H9 (cell line): ENCODE measurements around the gene MYO7B. TPM values are rescaled to one million over a fixed set of nuclear protein-coding genes. Genes with fewer than 3 reads are reported as not detected.

Experiments
- DNase-seq: peaks from one replicate; pipeline ENCODE4 v3.0.0-alpha.2; 2017
- H2AFZ ChIP-seq: one replicate; pipeline ENCODE4 v1.6.1; 2013; ENCODE audit warnings: mild to moderate bottlenecking, low read length, control low read depth, moderate library complexity
- H2AK5ac ChIP-seq: 2 replicates; pipeline ENCODE4 v1.6.1; 2013; ENCODE audit warnings: low read length, control low read depth, mixed read lengths; ENCODE audit not compliant: insufficient read length
- H2BK120ac ChIP-seq: one replicate; pipeline ENCODE4 v1.6.1; 2013; ENCODE audit warnings: low read depth, mild to moderate bottlenecking, low read length, control low read depth, inconsistent platforms; ENCODE audit not compliant: poor library complexity, severe bottlenecking
- H2BK12ac ChIP-seq: 2 replicates; pipeline ENCODE4 v1.6.1; 2013; ENCODE audit warnings: low read length, control low read depth, mixed read lengths, low read depth; ENCODE audit not compliant: insufficient read length
- H2BK15ac ChIP-seq: 2 replicates; pipeline ENCODE4 v1.6.1; 2013; ENCODE audit warnings: low read depth, low read length, control low read depth
- H2BK20ac ChIP-seq: one replicate; pipeline ENCODE4 v1.6.1; 2013; ENCODE audit warnings: low read depth, mild to moderate bottlenecking, low read length, control low read depth, inconsistent platforms; ENCODE audit not compliant: poor library complexity, severe bottlenecking
- H2BK5ac ChIP-seq: 2 replicates; pipeline ENCODE4 v1.6.1; 2013; ENCODE audit warnings: low read length, control low read depth, mixed read lengths; ENCODE audit not compliant: insufficient read length
- H3K14ac ChIP-seq: 2 replicates; pipeline ENCODE4 v1.6.1; 2013; ENCODE audit warnings: low read length, control low read depth; ENCODE audit not compliant: insufficient read depth
- H3K18ac ChIP-seq: 2 replicates; pipeline ENCODE4 v1.6.1; 2013; ENCODE audit warnings: low read depth, mild to moderate bottlenecking, mixed read lengths, low read length, control low read depth; ENCODE audit not compliant: insufficient read length
- H3K23ac ChIP-seq: 2 replicates; pipeline ENCODE4 v1.6.1; 2013; ENCODE audit warnings: low read length, control low read depth, mixed read lengths, low read depth; ENCODE audit not compliant: insufficient read length
- H3K23me2 ChIP-seq: 2 replicates; pipeline ENCODE4 v1.6.1; 2013; ENCODE audit warnings: low read depth, mild to moderate bottlenecking, mixed read lengths, low read length, control low read depth; ENCODE audit not compliant: insufficient read length, poor library complexity, severe bottlenecking
- H3K27ac ChIP-seq: 2 replicates; pipeline ENCODE4 v1.5.1; 2013; ENCODE audit warnings: low read length, control low read depth, mixed read lengths, low read depth; ENCODE audit not compliant: insufficient read length
- H3K27me3 ChIP-seq: 2 replicates; pipeline ENCODE4 v1.6.1; 2013; ENCODE audit warnings: low read length, control low read depth, inconsistent platforms; ENCODE audit not compliant: insufficient read depth
- H3K4ac ChIP-seq: 2 replicates; pipeline ENCODE4 v1.6.1; 2013; ENCODE audit warnings: low read depth, mild to moderate bottlenecking, control low read depth, inconsistent platforms, low read length, moderate library complexity
- H3K4me1 ChIP-seq: 2 replicates; pipeline ENCODE4 v1.6.1; 2013; ENCODE audit warnings: low read length, control low read depth, inconsistent platforms; ENCODE audit not compliant: insufficient read depth
- H3K4me2 ChIP-seq: 2 replicates; pipeline ENCODE4 v1.6.1; 2013; ENCODE audit warnings: low read length, control low read depth, mixed read lengths; ENCODE audit not compliant: insufficient read length, insufficient read depth
- H3K56ac ChIP-seq: 2 replicates; pipeline ENCODE4 v1.6.1; 2013; ENCODE audit warnings: low read depth, mild to moderate bottlenecking, mixed read lengths, low read length, control low read depth; ENCODE audit not compliant: insufficient read length
- H3K79me1 ChIP-seq: 2 replicates; pipeline ENCODE4 v1.6.1; 2013; ENCODE audit warnings: low read depth, mild to moderate bottlenecking, moderate library complexity, low read length, control low read depth, inconsistent platforms; ENCODE audit not compliant: insufficient read depth, poor library complexity, severe bottlenecking
- H3K79me2 ChIP-seq: 2 replicates; pipeline ENCODE4 v1.6.1; 2013; ENCODE audit warnings: low read length, control low read depth, inconsistent platforms; ENCODE audit not compliant: insufficient read depth
- H3K9ac ChIP-seq: 2 replicates; pipeline ENCODE4 v1.6.1; 2013; ENCODE audit warnings: low read length, control low read depth, mixed read lengths; ENCODE audit not compliant: insufficient read length; ENCODE audit errors: extremely low read depth
- H3K9me3 ChIP-seq: one replicate; pipeline ENCODE4 v1.6.1; 2013; ENCODE audit warnings: low read depth, low read length, inconsistent platforms; ENCODE audit not compliant: control insufficient read depth
- H3T11ph ChIP-seq: one replicate; pipeline ENCODE4 v1.6.1; 2013; ENCODE audit warnings: mild to moderate bottlenecking, low read length, control low read depth, inconsistent platforms
- H4K20me1 ChIP-seq: one replicate; pipeline ENCODE4 v1.6.1; 2013; ENCODE audit not compliant: control insufficient read depth, insufficient read length, insufficient read depth
- H4K5ac ChIP-seq: 2 replicates; pipeline ENCODE4 v1.6.1; 2013; ENCODE audit warnings: low read depth, mild to moderate bottlenecking, mixed read lengths, low read length, control low read depth; ENCODE audit not compliant: insufficient read length
- H4K8ac ChIP-seq: replicated peaks from 2 replicates; pipeline ENCODE4 v1.6.1; 2013; ENCODE audit warnings: low read length, control low read depth, mixed read lengths, low read depth; ENCODE audit not compliant: insufficient read length
- H4K91ac ChIP-seq: 2 replicates; pipeline ENCODE4 v1.6.1; 2013; ENCODE audit warnings: low read depth, mild to moderate bottlenecking, moderate library complexity, mixed read lengths, low read length, control low read depth; ENCODE audit not compliant: insufficient read length
- H3K27ac Mint-ChIP-seq, 3 experiments: 2 replicates in 2 of 3; 3 replicates in 1 of 3; pipeline ENCODE4 v1.8.0; 2020 to 2021; ENCODE audit warnings: mixed read lengths in 3 of 3, mild to moderate bottlenecking in 1 of 3, moderate library complexity in 1 of 3
- H3K27me3 Mint-ChIP-seq: 2 replicates; pipeline ENCODE4 v1.8.0; 2021; ENCODE audit warnings: low read depth, mild to moderate bottlenecking, moderate library complexity, mixed read lengths
- H3K36me3 Mint-ChIP-seq, 3 experiments: 2 replicates in 2 of 3; 3 replicates in 1 of 3; pipeline ENCODE4 v1.8.0; 2020 to 2021; ENCODE audit warnings: low read depth in 3 of 3, mixed read lengths in 3 of 3; ENCODE audit not compliant: insufficient read depth in 1 of 3
- H3K4me1 Mint-ChIP-seq, 2 experiments: 2 replicates each; pipeline ENCODE4 v1.8.0; 2020; ENCODE audit warnings: mixed read lengths in 2 of 2
- H3K4me3 Mint-ChIP-seq, 2 experiments: 2 replicates in 1 of 2; 3 replicates in 1 of 2; pipeline ENCODE4 v1.8.0; 2020 to 2021; ENCODE audit warnings: mild to moderate bottlenecking in 2 of 2, mixed read lengths in 2 of 2, moderate library complexity in 1 of 2
- H3K9me3 Mint-ChIP-seq, 2 experiments: 2 replicates in 1 of 2; 3 replicates in 1 of 2; pipeline ENCODE4 v1.8.0; 2020; ENCODE audit warnings: mild to moderate bottlenecking in 2 of 2, mixed read lengths in 2 of 2, moderate library complexity in 1 of 2
- WGBS: extraction: QIAGEN DNeasy Blood & Tissue Kit; methylation state at CpG from one replicate; pipeline ENCODE4 v1.1.7; 2013; ENCODE audit warnings: missing lambda C conversion rate, low lambda C conversion rate, mixed read lengths; ENCODE audit not compliant: insufficient read length; ENCODE audit errors: extremely low coverage; 5-methylcytosine and 5-hydroxymethylcytosine counted together
- total RNA-seq: library from RNA; stranded (reverse); gene quantifications from 2 replicates; pipeline ENCODE4 v1.2.1, GENCODE V29; 2021
- TF ChIP-seq, protein P1 (sequence below): fragments of 200-600 bp; sonication (generic); conservative IDR thresholded peaks from 3 replicates; pipeline ENCODE4 v1.8.0; 2021; ENCODE audit warnings: antibody characterized with exemption, mild to moderate bottlenecking

MYO7B gene
- total RNA-seq, 1 experiment from 2014 or later, result not detected

DNA sequence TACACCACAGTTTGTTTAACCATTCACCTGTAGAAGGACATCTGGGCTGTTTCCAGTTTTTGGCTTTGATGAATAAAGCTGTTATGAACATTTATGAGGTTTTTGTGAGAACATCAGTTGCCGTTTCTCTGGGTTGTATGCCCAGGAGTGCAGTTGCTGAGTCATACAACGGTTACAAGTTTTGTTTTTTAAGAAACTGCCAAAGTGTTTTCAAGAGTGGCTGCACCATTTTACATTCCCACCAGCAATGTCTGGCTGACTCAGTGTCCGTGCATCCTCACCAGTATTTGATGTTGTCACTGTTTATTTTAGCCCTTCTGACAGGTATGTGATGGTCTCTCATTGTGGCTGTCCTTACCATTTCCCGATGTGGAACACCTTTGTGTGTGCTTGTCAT, 62.5 kb downstream of the MYO7B start:
- Histone ChIP-seq H4K20me1 (no peaks in the 10 kb centered on the region), H3K27me3 (no peaks in the 10 kb centered on the region), H2BK15ac (no peak overlapping the region), H3K18ac (no peak overlapping the region), H2AFZ (no peak overlapping the region), H4K5ac (no peak overlapping the region), H2BK120ac (no peak overlapping the region), H2BK20ac (no peak overlapping the region), H3K23ac (no peak overlapping the region), H3K14ac (no peak overlapping the region), H3K4me2 (no peak overlapping the region), H2BK12ac (no peak overlapping the region), H4K91ac (no peak overlapping the region), H4K8ac (no peak overlapping the region), H2BK5ac (no peak overlapping the region), H3K4me1 (no peaks in the 10 kb centered on the region), H2AK5ac (no peak overlapping the region), H3K9me3 (no peaks in the 10 kb centered on the region), H3K27ac (no peak overlapping the region), H3K79me1 (no peaks in the 10 kb centered on the region), H3K23me2 (no peaks in the 10 kb centered on the region), H3K56ac (no peak overlapping the region), H3T11ph (no peak overlapping the region), H3K79me2 (no peaks in the 10 kb centered on the region), H3K4ac (no peak overlapping the region), H3K9ac (no peak overlapping the region)
- H3K27ac Mint-ChIP-seq, result no peak overlapping the region
- TF ChIP-seq, protein P1, sequence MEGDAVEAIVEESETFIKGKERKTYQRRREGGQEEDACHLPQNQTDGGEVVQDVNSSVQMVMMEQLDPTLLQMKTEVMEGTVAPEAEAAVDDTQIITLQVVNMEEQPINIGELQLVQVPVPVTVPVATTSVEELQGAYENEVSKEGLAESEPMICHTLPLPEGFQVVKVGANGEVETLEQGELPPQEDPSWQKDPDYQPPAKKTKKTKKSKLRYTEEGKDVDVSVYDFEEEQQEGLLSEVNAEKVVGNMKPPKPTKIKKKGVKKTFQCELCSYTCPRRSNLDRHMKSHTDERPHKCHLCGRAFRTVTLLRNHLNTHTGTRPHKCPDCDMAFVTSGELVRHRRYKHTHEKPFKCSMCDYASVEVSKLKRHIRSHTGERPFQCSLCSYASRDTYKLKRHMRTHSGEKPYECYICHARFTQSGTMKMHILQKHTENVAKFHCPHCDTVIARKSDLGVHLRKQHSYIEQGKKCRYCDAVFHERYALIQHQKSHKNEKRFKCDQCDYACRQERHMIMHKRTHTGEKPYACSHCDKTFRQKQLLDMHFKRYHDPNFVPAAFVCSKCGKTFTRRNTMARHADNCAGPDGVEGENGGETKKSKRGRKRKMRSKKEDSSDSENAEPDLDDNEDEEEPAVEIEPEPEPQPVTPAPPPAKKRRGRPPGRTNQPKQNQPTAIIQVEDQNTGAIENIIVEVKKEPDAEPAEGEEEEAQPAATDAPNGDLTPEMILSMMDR, result no peak
- no CpG with 5 or more reads among the region's 4 CpGs for WGBS
- H3K9me3 Mint-ChIP-seq, result no peaks in the 10 kb centered on the region; a peak in 1 of 5 replicates
- H3K4me1 Mint-ChIP-seq, result no peaks in the 10 kb centered on the region
- DNase-seq, result no peak
- no peak overlapping the region for H3K4me3 Mint-ChIP-seq
- H3K27me3 Mint-ChIP-seq, result no peaks in the 10 kb centered on the region
- no peaks in the 10 kb centered on the region for H3K36me3 Mint-ChIP-seq
